Renal cortex interstitium (tissue), 11 donors: ENCODE results near the gene COQ9. TPM values are rescaled to one million over a fixed set of nuclear protein-coding genes. Genes with fewer than 3 reads are reported as not detected.
"Not testable (repeated sequence)": the region's sequence is repeated elsewhere in the genome, so short reads cannot be mapped to it uniquely, and the experiment has no call there.

Source experiments
- DNase-seq, 11 donors: peaks; one replicate each; pipeline ENCODE4 v3.0.0-alpha.2; 2013; ENCODE audit warnings: low read depth in 9 of 11, low spot score in 4 of 11; ENCODE audit errors: extremely low read depth in 1 of 11
- polyA plus RNA-seq, 3 donors: library from polyadenylated mRNA; unstranded; fragments of 120-200 nt; gene quantifications; one replicate each; pipeline ENCODE4 v1.2.1, GENCODE V29; 2013; ENCODE audit not compliant: insufficient read length in 3 of 3

Gene COQ9
- polyA plus RNA-seq, 3 donors = 94.3 to 108 (median 96.0) TPM

DNA sequence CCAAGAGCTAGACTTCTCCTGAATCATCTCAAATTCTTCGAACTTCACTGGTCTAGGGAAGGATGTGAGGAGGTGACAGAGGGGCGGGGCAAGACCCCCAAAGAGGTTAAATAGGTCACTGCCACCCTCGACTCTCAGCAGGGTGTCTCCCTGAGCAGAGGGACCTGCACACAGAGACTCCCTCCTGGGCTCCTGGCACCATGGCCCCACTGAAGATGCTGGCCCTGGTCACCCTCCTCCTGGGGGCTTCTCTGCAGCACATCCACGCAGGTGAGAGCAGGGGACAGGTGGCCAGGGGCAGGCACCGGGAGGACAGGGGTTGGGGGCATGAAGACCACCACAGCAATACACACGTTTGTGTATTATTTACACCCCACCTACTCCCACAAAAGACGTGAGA is 33.5 kb upstream of the COQ9 start:
- no peak for DNase-seq

- no peak for DNase-seq
Observed at GRCh38 chr16:57416084-57416483, 31.2 kb upstream of the COQ9 start.

DNA sequence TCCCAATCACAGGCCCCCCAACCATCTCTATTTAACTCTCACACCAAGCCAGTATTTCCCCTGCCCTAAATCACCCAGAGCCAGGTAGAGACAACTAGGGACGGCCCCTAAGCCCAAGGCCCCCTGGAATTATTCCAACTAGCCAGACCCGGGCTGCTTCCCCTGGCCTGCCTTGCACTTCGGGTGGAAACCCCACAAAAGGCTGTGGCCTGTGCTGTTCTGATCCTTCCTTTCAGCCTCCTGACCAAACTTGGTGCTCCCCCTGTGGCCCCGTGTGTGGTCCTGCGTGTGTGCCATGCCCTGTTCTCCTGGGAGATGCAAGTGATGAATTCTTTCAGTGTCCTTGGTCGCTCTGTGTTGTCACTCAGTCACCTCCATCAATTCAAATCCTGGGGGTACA is 27.8 kb upstream of the COQ9 start:
- DNase-seq = no peak

DNA sequence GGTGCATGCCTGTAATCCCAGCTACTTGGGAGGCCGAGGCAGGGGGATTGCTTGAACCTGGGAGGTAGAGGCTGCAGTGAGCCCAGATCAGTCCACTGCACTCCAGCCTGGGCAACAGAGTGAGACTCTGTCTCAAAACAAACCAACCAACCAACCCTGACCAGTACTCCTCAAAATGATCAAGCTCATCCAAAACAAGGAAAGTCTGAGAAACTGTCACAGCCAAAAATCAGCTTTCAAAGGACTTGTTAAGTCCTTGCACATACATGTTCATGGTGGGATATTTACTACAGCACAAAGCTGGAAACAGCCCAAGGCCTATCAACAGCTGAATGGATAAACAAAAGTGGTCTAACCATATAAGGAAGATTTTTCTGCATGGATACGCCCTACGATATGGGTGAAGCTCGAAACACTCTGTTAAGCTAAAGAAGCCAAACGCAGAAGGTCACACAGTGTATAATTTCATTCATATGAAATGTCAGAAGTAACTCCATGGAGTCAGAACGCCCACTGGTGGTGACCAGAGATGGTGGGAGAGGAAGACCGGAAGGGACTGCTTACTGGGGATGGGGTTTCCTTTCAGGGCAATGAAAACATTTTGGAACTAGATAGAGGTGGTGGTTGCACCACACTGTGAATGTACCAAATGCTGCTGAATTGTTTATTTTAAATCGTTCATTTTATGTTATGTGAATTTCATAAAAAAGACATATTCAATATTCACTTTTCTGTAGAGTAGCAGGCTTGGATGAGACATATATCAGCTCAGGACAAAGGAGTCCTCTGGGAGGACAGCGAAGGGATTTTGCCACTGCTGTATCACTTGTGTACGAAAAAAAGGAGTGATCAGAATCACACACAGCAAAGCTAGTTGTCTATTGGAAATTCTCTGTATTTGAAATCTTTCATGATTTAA is 25.0 kb upstream of the COQ9 start:
- DNase-seq = peak in 10 of 11 donors; percentile 33 to 74 (median 62)

DNA sequence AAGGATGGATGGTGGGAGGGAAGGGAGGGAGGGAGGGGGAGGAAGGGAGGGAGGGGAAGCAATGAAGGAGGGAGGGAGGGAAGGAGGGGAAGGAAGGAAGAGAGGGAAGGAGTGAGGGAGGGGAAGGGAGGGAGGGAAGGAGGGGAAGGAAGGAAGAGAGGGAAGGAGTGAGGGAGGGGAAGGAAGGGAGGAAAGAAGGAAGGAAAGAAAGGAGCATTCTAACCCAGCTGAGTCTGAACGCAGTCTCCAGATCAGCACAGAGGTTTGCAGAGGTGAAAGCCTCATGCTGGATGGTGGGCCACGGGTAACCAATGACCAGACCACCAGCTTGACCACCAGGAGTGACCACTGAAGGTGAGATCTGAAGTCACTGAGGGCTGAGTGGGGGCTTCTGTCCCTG is 24.1 kb upstream of the COQ9 start:
- DNase-seq = no peak

- DNase-seq = no peak
Observed at GRCh38 chr16:57424583-57424982, 22.7 kb upstream of the COQ9 start.

DNA sequence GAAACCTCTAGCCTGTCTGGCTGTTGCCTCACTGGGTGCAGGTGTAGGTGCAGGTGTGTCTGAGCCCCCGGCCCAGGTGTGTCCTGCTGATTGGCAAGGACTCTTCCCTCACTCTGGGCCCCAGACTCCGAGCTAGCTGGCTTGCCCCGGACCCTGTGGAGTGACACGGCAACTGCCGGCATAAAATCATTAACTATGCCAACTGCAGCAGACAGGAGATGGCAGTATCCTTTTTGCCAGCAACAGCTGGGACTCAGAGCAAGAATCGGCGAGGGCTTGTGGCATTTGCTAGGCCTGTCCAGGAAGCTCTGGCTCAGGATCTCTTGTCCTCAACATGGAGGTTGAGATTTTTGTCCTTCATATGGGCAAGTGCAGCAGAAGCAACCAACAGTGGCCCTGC is 20.9 kb upstream of the COQ9 start:
- DNase-seq = no peak

- no peak for DNase-seq
Observed at GRCh38 chr16:57427307-57427706, 20.0 kb upstream of the COQ9 start.

GRCh38 chr16:57427824-57428223 is 19.5 kb upstream of the COQ9 start:
- DNase-seq = no peak

- DNase-seq = no peak
Observed at GRCh38 chr16:57430955-57431354, 16.3 kb upstream of the COQ9 start.

DNA sequence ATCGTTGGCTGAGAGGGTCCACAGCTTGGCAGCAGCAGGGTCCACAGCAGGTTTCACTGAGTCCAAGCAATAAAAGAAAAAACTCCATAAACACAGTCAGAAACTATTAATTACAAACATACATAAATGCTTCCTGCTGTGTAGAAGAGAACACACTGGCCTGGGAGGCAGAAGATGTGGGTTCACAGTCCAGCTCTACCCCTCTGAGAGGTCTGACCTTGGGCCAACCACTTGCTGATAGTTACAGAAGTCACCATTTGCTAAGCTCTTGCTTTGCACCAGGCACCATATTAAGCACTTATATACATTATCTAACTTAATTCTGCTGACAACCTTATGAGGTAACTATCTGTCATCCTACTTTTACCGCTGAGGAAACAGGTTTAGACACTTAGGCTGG is 14.8 kb upstream of the COQ9 start:
- no peak for DNase-seq

DNA sequence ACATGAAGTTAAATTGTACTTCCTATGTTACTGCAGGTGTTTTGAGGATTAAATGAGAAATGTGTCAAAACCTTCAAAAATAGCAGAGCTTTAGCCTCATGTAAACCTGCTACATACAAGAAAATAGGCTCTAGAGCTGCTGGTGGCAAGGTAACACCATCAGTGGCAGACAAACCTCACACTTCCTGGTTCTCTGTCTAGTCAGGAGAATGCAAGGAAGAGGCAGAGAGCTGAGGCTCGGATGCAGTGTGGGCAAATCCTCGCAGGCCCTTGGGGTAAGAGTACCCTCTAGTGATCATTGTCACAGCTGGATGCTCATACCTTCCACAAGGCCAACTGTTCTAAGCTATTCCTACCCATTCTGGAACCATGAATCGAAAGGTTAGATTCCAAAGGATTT is 14.3 kb upstream of the COQ9 start:
- DNase-seq = no peak

DNA sequence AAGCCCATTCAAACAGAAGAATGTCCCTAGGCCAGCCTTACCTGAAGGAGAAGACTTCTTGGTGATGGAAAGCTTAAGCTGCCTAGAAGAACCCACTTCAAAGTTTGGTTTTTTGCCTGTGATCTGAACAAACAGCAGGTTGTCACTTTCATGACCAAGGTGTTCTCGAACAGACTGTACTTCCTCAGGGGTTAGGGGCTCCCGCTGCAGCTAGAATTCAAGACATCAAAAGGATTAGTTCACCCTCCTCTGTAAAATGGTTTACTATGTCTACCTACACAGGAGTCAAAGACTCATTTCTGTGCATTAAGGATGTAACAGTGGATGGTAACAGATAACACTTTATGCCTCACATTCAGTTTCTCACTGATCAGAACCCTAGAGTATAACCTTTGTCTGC is 13.3 kb upstream of the COQ9 start:
- no peak for DNase-seq

DNA sequence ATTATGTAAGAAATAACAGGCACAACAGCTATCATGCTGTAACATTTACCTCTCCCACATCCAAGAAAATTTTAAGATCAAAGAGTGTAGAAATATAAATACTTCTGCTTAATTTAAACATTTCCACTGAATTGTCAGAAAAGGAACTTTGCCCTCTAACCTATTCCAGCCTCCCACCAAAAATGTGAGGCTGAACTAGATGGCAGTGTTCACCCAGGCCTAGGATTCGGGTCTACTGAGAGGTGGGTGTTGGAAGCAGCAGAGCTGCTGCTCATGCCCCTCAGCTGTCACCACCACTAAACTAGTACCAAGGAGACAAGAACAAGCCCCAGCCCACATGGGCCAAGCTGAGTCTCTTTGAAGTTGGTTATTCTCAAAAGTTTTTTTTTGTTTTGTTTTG is 11.4 kb upstream of the COQ9 start:
- no peak for DNase-seq

DNA sequence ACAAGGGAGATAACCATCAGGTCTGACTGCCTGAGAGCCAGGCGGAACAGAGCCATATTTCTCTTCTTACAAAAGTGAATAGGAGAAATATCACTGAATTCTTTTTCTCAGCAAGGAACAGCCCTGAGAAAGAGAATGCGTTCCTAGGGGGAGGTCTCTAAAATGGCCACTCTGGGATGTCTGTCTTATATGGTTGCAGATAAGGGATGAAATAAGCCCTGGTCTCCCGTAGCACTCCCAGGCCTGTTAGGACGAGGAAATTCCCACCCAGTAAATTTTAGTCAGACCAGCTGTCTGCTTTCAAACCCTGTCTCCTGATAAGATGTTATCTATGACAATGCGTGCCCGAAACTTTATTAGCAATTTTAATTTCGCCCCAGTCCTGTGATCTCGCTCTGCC is 7.3 kb upstream of the COQ9 start:
- DNase-seq = not testable (repeated sequence)

GRCh38 chr16:57440551-57440950 is 6.7 kb upstream of the COQ9 start:
- not testable (repeated sequence) for DNase-seq

DNA sequence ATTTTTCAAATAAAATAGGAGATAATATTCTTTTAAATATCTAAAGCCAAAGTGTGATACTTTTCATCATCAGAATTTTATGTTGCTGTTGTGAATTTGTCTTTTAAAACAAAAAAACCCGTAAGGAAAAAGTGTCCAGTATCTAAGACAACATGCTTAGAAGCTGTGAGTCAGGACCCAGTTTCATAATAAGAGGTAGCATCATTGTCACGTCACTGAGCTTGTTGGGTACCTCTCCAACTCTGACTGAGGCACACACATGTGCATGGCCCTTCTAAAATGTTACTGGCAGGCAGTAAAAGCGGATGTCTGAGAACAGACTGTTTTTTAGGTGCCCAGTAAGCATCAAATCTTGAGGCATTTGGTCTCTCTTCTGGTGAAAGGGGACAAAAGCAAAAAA is 2.6 kb upstream of the COQ9 start:
- no peak for DNase-seq

DNA sequence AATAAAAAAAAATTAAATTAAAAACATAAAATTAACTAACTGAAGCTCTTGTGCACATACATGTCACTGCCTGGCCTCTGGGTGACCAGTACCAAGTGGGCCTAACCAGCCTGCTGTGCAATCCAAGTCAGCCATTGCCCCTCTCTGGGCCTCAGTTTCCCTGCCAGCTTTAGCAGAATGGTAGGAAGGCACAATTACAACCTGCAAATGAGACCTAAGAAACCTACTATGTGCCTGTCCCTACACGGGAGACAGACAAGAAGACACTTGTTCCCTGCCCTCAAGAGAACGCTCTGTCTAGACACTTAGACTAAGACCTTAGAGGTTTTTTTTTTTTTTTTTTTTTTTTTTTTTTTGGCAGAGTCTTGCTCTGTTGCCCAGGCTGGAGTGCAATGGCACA is 1.8 kb upstream of the COQ9 start:
- DNase-seq = no peak

DNA sequence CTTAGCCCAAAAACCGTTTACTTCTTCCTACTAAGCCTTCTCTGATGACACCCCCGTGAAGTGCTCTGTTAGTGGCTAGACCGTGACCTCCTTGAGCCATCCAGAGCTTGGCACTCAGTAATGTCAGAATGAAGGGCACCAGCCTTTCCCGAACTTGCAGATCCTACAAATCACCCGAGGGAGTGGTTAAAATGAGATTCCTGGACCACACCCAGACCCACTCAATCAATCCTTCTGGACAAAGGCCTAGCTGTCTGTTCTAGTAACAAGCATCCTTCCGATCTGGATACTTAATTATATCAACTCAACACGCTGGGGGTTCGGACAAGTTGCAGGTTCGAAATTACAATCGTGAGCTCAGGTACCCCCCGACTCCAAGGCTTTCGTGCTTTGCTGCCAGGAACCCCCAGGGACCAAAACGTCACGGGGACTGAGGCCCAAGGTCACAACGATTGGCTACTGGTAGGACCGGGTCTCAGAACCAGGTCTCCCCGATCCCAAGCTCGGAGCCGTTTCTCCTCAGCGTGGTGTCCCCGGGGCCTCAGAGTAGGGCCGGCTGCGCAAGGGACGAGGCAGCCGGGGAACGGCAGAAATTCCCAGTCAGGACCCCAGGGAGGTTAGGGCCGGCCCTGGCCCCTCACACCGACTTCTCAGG is 621 bp upstream of the COQ9 start:
- DNase-seq = peak in 4 of 11 donors; percentile 5 to 33 (median 19)

- no peak for DNase-seq
Observed at GRCh38 chr16:57452021-57452420, 4.7 kb downstream of the COQ9 start.
